ENCODE data around the gene OPTN. TPM values are rescaled to one million over a fixed set of nuclear protein-coding genes. Genes with fewer than 3 reads are reported as not detected.

The OPTN gene
- 25.5 and 45.9 TPM in 2 replicates for total RNA-seq

DNA sequence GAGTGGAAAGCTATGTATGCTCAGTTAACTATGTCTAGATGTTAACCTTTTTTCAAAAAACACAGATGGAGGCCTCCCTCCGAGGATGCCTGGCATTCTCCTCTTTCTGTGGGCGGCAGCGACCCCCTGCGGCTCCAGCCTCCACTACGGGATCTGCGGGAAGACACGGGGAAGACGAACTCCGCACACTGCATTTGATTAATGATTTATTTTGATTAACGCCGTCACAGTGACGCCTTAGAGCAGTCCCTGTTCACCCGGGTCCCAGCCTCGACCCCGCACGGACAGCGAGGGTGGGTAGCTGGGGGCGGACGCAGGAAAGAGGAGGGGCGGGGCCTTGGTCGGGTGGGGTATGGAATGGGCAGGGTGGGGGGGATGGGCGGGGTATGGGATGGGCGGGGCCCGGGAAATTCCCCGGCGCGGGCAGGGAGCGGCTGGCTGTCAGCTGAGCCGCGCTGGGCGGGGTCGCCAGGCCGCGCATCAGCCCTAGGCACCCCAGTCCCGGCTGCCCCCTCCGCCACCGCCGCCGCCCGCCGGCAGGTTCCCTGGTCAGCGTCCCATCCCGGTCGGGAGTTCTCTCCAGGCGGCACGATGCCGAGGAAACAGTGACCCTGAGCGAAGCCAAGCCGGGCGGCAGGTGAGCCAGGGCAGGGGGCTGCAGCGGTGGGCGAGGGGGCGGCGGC is at the start of gene OPTN:
TSS of gene OPTN (plus strand) at position 498 of the 683 bp plus-strand sequence. CDS start 8,960 bp downstream, outside the sequence.

DNA sequence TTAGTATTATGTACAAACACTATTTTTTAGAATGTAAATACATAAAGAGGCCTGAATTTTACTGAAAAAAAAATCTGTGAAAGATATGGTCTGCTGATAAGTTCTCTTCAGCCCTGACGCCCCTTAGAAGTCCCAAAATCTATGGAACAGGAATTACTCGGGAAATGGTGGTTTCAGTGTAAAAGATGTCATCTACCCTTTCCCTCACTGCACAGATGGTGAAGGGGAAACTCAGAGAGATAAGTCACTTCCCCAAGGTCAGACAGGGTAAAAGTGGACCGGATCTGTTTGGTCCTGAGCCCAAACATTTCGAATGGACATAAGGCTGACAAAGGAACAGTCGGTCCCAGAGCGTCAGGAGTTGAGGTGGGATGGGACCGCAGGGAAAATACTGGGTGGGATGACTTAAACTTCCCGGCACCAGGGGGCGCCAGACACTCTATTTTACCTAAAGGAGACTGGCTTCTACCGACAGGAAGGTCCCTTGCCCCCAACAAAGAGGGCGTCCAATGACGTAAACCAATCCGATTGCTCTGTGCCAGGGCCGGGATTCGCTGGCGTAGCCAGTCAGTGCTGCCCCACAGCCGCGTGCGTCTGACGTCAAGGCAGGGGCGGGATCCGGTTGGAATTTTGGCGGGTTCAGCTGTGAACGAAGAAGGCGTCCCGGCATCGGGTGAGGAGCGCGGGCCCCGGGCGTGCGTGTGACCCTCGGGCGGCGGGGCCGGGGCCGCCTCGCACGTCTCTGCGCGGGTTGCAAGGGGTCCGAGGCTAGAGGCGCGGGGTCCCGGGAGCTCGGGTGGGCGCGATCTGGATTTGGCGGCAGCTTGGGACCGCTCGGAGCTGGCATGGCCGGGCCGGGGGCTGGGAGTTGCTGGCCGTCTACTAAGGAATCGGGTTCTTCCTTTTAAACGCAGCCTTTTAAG is 61.2 kb downstream of the OPTN start, which contains the start of gene MCM10:
TSS of gene MCM10 (plus strand) at position 625 of the 923 bp plus-strand sequence. CDS start 2,645 bp downstream, outside the sequence.

Other genes starting within 250 kb of the OPTN start
- gene CCDC3, start 98.5 kb upstream of the OPTN start, total RNA-seq = 2.6 and 4.7 TPM in 2 replicates
- 2.6 and 10.5 TPM in 2 replicates for gene MCM10, start 61.4 kb downstream of the OPTN start, total RNA-seq
- gene UCMA, start 134.2 kb downstream of the OPTN start, total RNA-seq = not detected in 2 replicates
- 15.0 and 32.7 TPM in 2 replicates for gene PHYH, start 199.9 kb downstream of the OPTN start, total RNA-seq
- gene SEPHS1, start 248.1 kb downstream of the OPTN start, total RNA-seq = 44.3 and 49.5 TPM in 2 replicates